ENCODE data around the gene DPY30. TPM values are rescaled to one million over a fixed set of nuclear protein-coding genes. Genes with fewer than 3 reads are reported as not detected.

DPY30 gene
- polyA plus RNA-seq, 3 donors, result 41.1 to 101 (median 52.4) TPM

DNA sequence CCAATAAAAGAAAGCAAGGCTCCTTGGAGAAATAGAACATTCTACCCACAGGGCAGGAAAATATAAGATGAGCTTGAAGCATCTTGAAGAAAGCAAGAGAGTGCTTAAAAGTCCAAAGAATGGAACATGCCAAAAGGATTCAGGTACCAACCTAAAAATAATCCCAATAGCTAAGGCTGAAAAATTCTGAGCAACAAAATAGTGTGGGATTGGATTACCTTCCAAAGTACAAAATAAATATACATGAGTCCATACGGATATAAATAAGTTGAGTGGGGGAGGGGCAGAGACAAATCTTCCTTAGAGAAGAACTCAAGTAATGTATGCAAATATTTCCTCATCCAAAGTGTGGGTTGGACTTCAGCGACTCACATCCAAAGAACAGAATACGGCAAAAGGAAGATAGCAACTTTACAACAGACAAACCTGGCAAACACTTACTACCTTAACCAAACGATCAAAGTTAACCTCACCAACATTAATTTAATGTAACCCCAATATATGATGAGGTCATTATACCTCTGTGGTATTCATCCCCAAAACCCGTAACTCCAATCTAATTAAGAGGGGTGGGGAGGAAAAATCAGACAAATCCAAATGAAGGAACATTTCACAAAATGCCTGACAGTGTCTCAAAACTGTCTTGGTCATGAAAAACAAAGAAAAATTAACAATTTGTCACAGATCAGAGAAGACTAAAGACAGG is 55.7 kb downstream of the DPY30 start:
- 92 to 98% (median 93%) methylated on average over 5 of the region's 5 CpGs for WGBS, 3 donors
- no peak overlapping the region for H3K27ac ChIP-seq (ENCODE audit: low read depth, low read length)

DNA sequence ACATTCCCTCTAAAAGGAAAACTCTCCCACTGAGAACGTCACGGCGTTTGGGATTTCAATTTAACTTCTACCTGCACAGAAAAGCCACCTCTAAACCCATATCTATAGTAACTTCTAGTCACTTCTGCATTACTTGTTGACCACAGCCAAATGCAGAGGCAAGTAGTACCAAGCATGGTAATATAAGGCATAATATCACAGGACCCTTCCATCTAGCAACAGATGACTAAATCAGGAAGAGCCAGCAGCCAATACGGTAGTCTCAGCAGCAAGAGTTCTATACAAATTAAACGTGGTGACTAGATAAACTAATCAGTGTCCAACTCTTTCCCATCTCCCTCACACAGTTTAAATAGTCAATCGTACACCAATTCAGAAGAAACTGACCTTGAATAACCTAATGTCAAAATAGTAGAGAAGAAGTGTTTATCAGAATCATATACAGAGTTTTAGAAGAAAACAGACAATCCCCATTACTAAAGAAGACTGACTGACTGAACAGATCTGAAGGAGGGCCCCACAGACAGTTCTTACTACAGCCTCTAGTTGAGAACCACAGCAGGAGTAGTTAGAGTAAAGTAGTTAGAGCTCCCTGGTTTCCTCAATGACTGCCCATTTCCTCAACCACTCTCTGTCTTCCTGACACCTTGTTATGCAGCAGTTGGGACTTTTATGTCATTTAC is 58.8 kb downstream of the DPY30 start:
- H3K27ac ChIP-seq (ENCODE audit: low read depth, low read length), result no peak overlapping the region
- WGBS, 3 donors, result 62 to 65% (median 62%) methylated on average over 6 of the region's 6 CpGs

DNA sequence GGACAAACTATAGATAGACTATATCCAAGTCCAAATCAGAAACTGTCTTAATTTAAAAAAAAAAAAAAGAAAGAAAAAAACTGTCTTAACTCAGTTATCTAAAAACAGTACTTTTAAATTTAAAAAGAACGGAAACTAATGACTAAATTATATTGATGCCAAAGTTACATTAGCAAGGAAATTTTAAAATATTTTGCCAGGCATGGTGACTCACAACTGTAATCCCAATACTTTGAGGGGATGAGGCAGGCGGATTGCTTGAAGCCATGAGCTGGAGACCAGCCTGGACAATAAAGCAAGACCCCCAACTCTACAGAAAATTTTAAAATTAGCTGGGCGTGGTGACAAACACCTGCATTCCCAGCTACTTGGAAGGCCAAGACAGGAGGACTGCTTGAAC is 59.6 kb downstream of the DPY30 start:
- H3K27ac ChIP-seq (ENCODE audit: low read depth, low read length), result no peak overlapping the region
- WGBS, 3 donors, result 69 to 90% (median 78%) methylated on average over 3 of the region's 3 CpGs

DNA sequence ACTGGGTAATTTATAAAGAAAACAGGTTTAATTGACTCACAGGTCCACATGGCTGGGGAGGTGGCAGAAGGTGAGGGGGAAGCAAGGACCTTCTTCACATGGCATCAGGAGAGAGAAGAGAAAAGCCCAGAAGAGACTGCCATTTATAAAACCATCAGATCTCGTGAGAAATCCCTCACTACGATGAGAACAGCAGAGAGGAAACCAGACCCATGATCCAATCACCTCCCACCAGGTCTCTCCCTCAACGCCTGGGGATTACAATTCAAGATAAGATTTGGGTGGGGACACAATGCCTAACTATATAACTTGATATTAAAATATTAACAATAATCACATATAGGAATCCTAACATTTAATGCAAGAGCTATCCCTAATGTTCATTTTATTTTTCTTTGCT is 60.6 kb downstream of the DPY30 start:
- 85 to 90% (median 87%) methylated on average over 3 of the region's 3 CpGs for WGBS, 3 donors
- H3K27ac ChIP-seq (ENCODE audit: low read depth, low read length), result no peak overlapping the region

DNA sequence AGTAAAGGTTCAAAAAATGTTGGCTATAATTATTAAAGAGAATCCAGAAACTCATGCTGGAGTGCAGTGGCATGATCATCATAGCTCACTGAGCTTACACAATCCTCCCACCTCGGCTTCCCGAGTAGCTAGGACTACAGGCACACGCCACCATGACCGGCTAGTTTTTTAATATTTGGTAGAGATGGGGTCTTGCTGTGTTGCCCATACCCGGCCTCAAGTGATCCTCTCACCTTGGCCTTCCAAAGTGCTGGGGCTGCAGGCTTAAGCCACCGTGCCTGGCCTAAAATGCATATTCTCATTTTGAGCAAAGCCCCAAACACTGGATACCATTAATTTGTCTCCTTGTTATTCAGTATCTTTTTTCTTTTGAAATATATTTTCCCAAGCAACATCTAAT is 61.2 kb downstream of the DPY30 start:
- WGBS, 3 donors, result 96 to 99% (median 97%) methylated on average over 6 of the region's 6 CpGs
- H3K27ac ChIP-seq (ENCODE audit: low read depth, low read length), result no peak overlapping the region

Other genes starting within 250 kb of the DPY30 start
- gene MEMO1, start 28.8 kb downstream of the DPY30 start, polyA plus RNA-seq, result 10 to 100 TPM; 16.4 to 30.0 (median 29.8) TPM
- 1 to 10 TPM; 2.8 to 5.2 (median 3.5) TPM for gene SPAST, start 23.8 kb upstream of the DPY30 start, polyA plus RNA-seq
- 1 to 10 TPM; 4.2 to 8.2 (median 5.7) TPM for gene SLC30A6, start 126.1 kb upstream of the DPY30 start, polyA plus RNA-seq
- gene NLRC4, start 225.1 kb upstream of the DPY30 start, polyA plus RNA-seq, result 1 to 10 TPM in 2 of 3 donors, under 1 TPM in 1; 0.25 to 3.9 (median 2.3) TPM
- 10 to 100 TPM; 12.9 to 15.7 (median 14.6) TPM for gene YIPF4, start 238.1 kb upstream of the DPY30 start, polyA plus RNA-seq

All from adipose tissue (tissue), 3 donors.